Aorta (tissue), 5 donors: ENCODE data around the gene PKP2. TPM values are rescaled to one million over a fixed set of nuclear protein-coding genes. Genes with fewer than 3 reads are reported as not detected.

Experiments
- ATAC-seq: fragments of 200-7000 bp; cut with Tn5 transposase; one replicate; pipeline ENCODE4 v1.9.1; 2022; ENCODE audit warnings: moderate library complexity; ENCODE audit not compliant: low FRiP score
- DNase-seq, 2 donors: peaks; one replicate each; pipeline ENCODE4 v3.0.0-alpha.2; 2020
- H3K27ac ChIP-seq, 2 donors: one replicate each; pipeline ENCODE4 v1.5.1; 2013; ENCODE audit warnings: low read length in 2 of 2, mild to moderate bottlenecking in 2 of 2, moderate library complexity in 2 of 2, control low read depth in 1 of 2, inconsistent platforms in 1 of 2, low read depth in 1 of 2
- H3K27me3 ChIP-seq, 2 donors: one replicate each; pipeline ENCODE4 v1.6.1; 2013; ENCODE audit warnings: control low read depth in 1 of 2, low read length in 1 of 2, mild to moderate bottlenecking in 1 of 2, moderate library complexity in 1 of 2; ENCODE audit not compliant: insufficient read depth in 2 of 2, control insufficient read depth in 1 of 2
- H3K36me3 ChIP-seq, 2 donors: one replicate each; pipeline ENCODE4 v1.6.1; 2013; ENCODE audit warnings: control low read depth in 1 of 2, low read length in 1 of 2, mild to moderate bottlenecking in 1 of 2; ENCODE audit not compliant: insufficient read depth in 2 of 2, control insufficient read depth in 1 of 2
- H3K4me1 ChIP-seq, 2 donors: one replicate each; pipeline ENCODE4 v1.6.1; 2013; ENCODE audit warnings: low read length in 2 of 2, control low read depth in 1 of 2, mild to moderate bottlenecking in 1 of 2, moderate library complexity in 1 of 2; ENCODE audit not compliant: insufficient read depth in 2 of 2, control insufficient read depth in 1 of 2
- H3K4me3 ChIP-seq, 2 donors: one replicate each; pipeline ENCODE4 v1.5.1; 2013; ENCODE audit warnings: low read length in 2 of 2, control low read depth in 1 of 2, mild to moderate bottlenecking in 1 of 2
- H3K9me3 ChIP-seq: one replicate; pipeline ENCODE4 v1.6.1; 2013; ENCODE audit warnings: mild to moderate bottlenecking, low read length; ENCODE audit not compliant: control insufficient read depth
- WGBS, 2 donors: extraction: QIAGEN DNeasy Blood & Tissue Kit; methylation state at CpG; one replicate each; pipeline ENCODE4 v1.1.7; 2013; 5-methylcytosine and 5-hydroxymethylcytosine counted together
- intact Hi-C, 2 donors: fragments of 100-400 bp; cut with DNase I; formaldehyde crosslinking; loops; one replicate each; pipeline versions ENCODE4 v1.14.2 to v1.15.0; 2022
- polyA plus RNA-seq, 2 donors: library from polyadenylated mRNA; stranded (reverse); fragments of 200-250 nt; gene quantifications; one replicate each; pipeline ENCODE4 v1.2.3, GENCODE V29; 2013
- total RNA-seq, 2 donors: library from RNA; stranded (reverse); fragmentation: NEBNext Ultra II Directional; extraction: Animal tissue kit (Norgen Biotek cat#: 25700); gene quantifications; one replicate each; pipeline ENCODE4 v1.2.1, GENCODE V29; 2021
- donor health status: healthy with polysubstance abuse.
- donor health status: Bipolar disorder and iron deficiency.
- donor health status: DM: no; HTN: no; CAD: no.
- donor health status: DM: no; HTN: no; CAD: no.
- donor health status: DM: yes; HTN: yes; CAD: no.

PKP2 gene
- total and polyA plus RNA-seq, 4 donors: 0.38 to 4.4 (median 1.1) TPM

GRCh38 chr12:32837974-32838373, 58.6 kb downstream of the PKP2 start:
- H3K27me3 ChIP-seq: no peaks in the 10 kb centered on the region
- H3K4me3 ChIP-seq: no peak overlapping the region
- ATAC-seq (no peak), DNase-seq (no peak)
- H3K36me3 ChIP-seq: no peaks in the 10 kb centered on the region
- no peak overlapping the region for H3K27ac ChIP-seq
- H3K4me1 ChIP-seq: no peaks in the 10 kb centered on the region
- no peaks in the 10 kb centered on the region for H3K9me3 ChIP-seq
- intact Hi-C loops: no loop called here
- WGBS, 2 donors: 96 to 97% methylated on average over 5 of the region's 5 CpGs

DNA sequence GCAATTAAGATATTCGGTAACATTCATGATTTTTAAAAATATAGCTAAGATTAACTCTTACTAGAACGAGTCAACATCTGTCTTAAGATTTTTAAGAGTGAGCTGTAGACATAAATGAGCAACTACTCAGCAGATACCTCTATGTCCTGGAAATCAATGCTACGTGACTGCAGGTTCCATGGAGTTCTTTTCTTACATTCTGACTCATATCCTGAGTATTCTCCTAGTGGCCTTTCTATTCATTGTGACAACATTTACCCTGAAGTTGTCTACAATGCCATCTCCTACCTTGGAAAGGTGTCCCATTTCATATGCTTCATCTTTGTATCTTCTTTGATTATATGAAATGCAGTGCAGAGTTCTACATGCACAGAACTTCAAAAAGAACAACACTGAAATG, 59.9 kb downstream of the PKP2 start:
- no peaks in the 10 kb centered on the region for H3K27me3 ChIP-seq
- no peaks in the 10 kb centered on the region for H3K36me3 ChIP-seq
- H3K9me3 ChIP-seq: no peaks in the 10 kb centered on the region
- DNase-seq (no peak), ATAC-seq (no peak)
- no peaks in the 10 kb centered on the region for H3K4me1 ChIP-seq
- no peak overlapping the region for H3K27ac ChIP-seq
- intact Hi-C loops: no loop called here
- 71 to 76% methylated on average over 3 of the region's 3 CpGs for WGBS, 2 donors
- H3K4me3 ChIP-seq: no peak overlapping the region

- no peak overlapping the region for H3K27ac ChIP-seq
- H3K36me3 ChIP-seq: no peaks in the 10 kb centered on the region
- ATAC-seq: no peak
- no peaks in the 10 kb centered on the region for H3K27me3 ChIP-seq
- no peak overlapping the region for H3K4me3 ChIP-seq
- H3K4me1 ChIP-seq: no peaks in the 10 kb centered on the region
- WGBS, 2 donors: 79% methylated on average over 2 of the region's 2 CpGs
- H3K9me3 ChIP-seq: no peaks in the 10 kb centered on the region
- DNase-seq: no peak
- intact Hi-C loops: no loop called here
These were observed 62.5 kb downstream of the PKP2 start for GRCh38 chr12:32834122-32834521.

- WGBS, 2 donors: 79 to 80% methylated on average over 2 of the region's 2 CpGs
- intact Hi-C loops: no loop called here
- ATAC-seq: no peak
These were observed 68.0 kb downstream of the PKP2 start for GRCh38 chr12:32828552-32828951.

DNA sequence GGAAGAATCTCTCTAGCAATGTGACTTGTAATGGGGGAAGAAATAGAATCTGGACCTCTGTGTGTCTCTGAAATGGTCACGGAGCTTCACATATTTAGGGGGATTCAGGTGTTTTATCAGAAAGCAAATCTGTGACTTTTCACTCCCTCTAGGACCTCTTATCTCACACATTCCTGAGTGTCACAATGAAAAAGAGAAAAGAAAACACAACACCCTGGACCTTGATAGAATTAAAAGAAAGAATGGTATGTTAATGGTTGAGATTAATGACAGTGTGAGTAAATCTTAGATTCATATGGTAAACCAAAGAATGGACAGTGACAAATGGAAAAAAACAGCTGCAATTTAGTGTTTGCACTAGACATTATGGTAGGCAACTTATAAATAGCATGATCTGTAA, 68.5 kb downstream of the PKP2 start:
- H3K9me3 ChIP-seq: no peaks in the 10 kb centered on the region
- no peak overlapping the region for H3K27ac ChIP-seq
- WGBS, 2 donors: 41 to 43% methylated on average over 1 of the region's 1 CpG
- H3K4me1 ChIP-seq: no peaks in the 10 kb centered on the region
- intact Hi-C loops: no loop called here
- no peak overlapping the region for H3K4me3 ChIP-seq
- H3K36me3 ChIP-seq: no peaks in the 10 kb centered on the region
- no peaks in the 10 kb centered on the region for H3K27me3 ChIP-seq
- ATAC-seq (no peak), DNase-seq (no peak)

More at GRCh38 chr12:32828552-32828951, 68.0 kb downstream of the PKP2 start:
- Histone ChIP-seq H3K4me3 (no peak overlapping the region), H3K27me3 (no peaks in the 10 kb centered on the region), H3K9me3 (no peaks in the 10 kb centered on the region), H3K4me1 (no peaks in the 10 kb centered on the region), H3K27ac (no peak overlapping the region), H3K36me3 (no peaks in the 10 kb centered on the region)
- DNase-seq: no peak

DNA sequence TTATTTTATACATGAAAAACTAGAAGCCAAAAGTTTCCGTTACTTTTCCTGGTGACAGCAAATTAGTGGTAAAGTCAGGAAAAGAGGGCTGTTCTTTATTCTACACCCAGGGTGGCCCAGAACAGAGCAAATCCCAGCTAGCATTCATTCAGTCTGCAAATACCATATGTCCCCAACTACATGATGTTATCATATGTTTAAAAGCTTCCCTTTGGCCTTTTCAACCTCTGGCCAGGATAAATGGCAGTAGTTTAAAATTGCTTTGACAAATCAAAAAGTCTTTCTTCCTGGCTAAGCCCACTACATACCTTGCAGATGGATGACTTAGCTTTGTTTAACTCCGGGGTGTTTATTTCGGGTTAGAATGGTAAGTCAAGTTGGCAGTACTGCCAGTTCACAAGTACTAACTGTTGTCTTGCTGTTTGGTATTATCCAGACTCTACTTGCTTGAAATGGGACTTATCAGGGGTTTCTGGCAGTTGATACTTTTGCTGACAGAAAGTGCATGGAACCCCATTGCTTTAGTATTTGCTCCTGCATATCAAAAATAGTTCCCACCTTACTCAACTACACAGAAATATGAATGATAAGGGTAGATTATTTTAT, 69.7 kb downstream of the PKP2 start:
- Histone ChIP-seq H3K27me3 (no peaks in the 10 kb centered on the region), H3K4me3 (no peak overlapping the region), H3K36me3 (no peaks in the 10 kb centered on the region), H3K9me3 (no peaks in the 10 kb centered on the region), H3K27ac (no peak overlapping the region), H3K4me1 (no peaks in the 10 kb centered on the region)
- no peak for ATAC-seq
- no peak for DNase-seq
- 28 to 30% methylated on average over 3 of the region's 3 CpGs for WGBS, 2 donors
- intact Hi-C loops: no loop called here

GRCh38 chr12:32824596-32824995, 72.0 kb downstream of the PKP2 start:
- no peaks in the 10 kb centered on the region for H3K27me3 ChIP-seq
- intact Hi-C loops: no loop called here
- H3K4me1 ChIP-seq: no peaks in the 10 kb centered on the region
- H3K4me3 ChIP-seq: no peak overlapping the region
- H3K36me3 ChIP-seq: no peaks in the 10 kb centered on the region
- WGBS, 2 donors: 86 to 88% methylated on average over 1 of the region's 1 CpG
- no peak for DNase-seq
- H3K27ac ChIP-seq: no peak overlapping the region
- no peak for ATAC-seq
- H3K9me3 ChIP-seq: no peaks in the 10 kb centered on the region

DNA sequence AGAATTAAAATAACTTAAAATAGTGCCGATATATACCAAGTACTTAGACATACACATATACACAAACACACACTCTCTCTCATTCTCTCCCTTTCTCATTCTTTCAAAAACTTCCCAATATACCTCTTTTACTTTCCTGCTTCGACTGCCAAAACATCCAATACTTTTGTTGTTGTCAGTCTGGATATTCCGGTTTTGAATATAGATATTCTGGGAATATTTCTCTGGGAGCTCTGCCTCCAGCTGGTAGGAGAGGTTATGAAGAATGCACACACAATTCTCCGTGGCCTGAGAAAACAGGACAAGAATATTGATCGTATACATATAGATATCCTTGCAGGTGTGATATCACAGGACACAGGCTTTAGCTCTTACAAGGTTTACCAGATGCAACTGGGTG, 74.2 kb downstream of the PKP2 start:
- intact Hi-C loops: no loop called here
- no peaks in the 10 kb centered on the region for H3K9me3 ChIP-seq
- H3K4me1 ChIP-seq: no peaks in the 10 kb centered on the region
- H3K27ac ChIP-seq: no peak overlapping the region
- DNase-seq (no peak), ATAC-seq (no peak)
- H3K27me3 ChIP-seq: no peaks in the 10 kb centered on the region
- 61 to 62% methylated on average over 5 of the region's 5 CpGs for WGBS, 2 donors
- no peak overlapping the region for H3K4me3 ChIP-seq
- H3K36me3 ChIP-seq: no peaks in the 10 kb centered on the region

GRCh38 chr12:32821710-32822109, 74.9 kb downstream of the PKP2 start:
- Histone ChIP-seq H3K27ac (no peak overlapping the region), H3K4me1 (no peaks in the 10 kb centered on the region), H3K36me3 (no peaks in the 10 kb centered on the region), H3K9me3 (no peaks in the 10 kb centered on the region), H3K27me3 (no peaks in the 10 kb centered on the region), H3K4me3 (no peak overlapping the region)
- 19 to 22% methylated on average over 2 of the region's 2 CpGs for WGBS, 2 donors
- intact Hi-C loops: no loop called here
- ATAC-seq (no peak), DNase-seq (no peak)
